HFF-Myc (cell line): ENCODE data around the gene CALHM6.

Experiments used
- DNase-seq: peaks from one replicate; pipeline ENCODE4 v3.0.0-alpha.2; 2011; ENCODE audit warnings: low read depth; ENCODE audit errors: extremely low read depth
- H3K4me3 ChIP-seq: replicated peaks from 2 replicates; pipeline ENCODE4 v1.5.1; 2011; ENCODE audit warnings: low read depth, mild to moderate bottlenecking, control low read depth, low read length
- TF ChIP-seq, protein P1 (sequence below): IDR thresholded peaks from 2 replicates; pipeline ENCODE4 v1.5.1; 2012; ENCODE audit warnings: mild to moderate bottlenecking, low read depth, low read length, control low read depth; ENCODE audit errors: missing control alignments

The CALHM6 gene

DNA sequence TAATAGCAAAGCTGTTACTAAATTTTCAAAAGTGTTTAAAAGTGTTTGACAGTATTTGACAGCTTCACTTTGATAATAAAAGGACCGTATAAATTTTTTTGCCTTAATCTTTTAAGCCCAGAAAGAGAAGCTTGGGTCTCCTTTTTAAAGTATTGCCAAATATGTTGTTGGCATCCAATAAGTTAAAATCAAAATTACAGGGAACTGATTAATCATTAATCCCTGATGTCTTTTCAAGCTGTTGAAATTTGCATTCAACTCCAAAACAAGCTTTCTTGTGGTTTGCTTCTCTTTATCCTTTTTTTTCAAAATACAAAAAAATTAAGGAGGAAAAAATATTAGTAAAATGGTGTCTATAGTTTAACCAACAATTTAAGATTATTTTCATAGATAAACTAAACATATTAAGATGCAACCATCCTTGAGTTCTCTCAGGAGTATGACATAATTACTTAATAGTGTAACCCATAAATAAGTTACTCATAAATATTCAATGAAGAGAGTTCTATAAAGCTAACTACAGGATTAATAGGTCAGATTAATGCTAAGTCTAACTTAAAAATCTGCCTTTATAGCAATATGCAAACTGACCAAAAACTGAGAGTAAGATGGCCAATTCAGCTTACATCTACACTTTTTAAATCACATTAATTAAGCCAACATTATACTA, 27.0 kb upstream of the CALHM6 start:
- DNase-seq = no peak
- TF ChIP-seq, protein P1, sequence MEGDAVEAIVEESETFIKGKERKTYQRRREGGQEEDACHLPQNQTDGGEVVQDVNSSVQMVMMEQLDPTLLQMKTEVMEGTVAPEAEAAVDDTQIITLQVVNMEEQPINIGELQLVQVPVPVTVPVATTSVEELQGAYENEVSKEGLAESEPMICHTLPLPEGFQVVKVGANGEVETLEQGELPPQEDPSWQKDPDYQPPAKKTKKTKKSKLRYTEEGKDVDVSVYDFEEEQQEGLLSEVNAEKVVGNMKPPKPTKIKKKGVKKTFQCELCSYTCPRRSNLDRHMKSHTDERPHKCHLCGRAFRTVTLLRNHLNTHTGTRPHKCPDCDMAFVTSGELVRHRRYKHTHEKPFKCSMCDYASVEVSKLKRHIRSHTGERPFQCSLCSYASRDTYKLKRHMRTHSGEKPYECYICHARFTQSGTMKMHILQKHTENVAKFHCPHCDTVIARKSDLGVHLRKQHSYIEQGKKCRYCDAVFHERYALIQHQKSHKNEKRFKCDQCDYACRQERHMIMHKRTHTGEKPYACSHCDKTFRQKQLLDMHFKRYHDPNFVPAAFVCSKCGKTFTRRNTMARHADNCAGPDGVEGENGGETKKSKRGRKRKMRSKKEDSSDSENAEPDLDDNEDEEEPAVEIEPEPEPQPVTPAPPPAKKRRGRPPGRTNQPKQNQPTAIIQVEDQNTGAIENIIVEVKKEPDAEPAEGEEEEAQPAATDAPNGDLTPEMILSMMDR = no peak
- H3K4me3 ChIP-seq = no peak overlapping the region

DNA sequence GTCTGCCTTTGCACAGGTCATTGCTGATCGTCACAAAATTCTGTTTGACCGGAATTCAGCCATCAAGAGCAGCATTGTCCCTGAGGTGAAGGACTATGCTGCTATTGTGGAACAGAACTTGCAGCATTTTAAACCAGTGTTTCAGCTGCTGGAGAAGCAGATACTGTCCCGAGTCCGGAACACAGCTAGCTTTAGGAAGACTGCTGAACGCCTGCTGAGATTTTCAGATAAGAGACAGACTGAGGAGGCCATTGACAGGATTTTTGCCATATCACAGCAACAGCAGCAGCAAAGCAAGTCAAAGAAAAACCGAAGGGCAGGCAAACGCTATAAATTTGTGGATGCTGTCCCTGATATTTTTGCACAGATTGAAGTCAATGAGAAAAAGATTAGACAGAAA, 24.6 kb upstream of the CALHM6 start:
- DNase-seq = no peak
- TF ChIP-seq, protein P1 = no peak
- H3K4me3 ChIP-seq = no peak overlapping the region

DNA sequence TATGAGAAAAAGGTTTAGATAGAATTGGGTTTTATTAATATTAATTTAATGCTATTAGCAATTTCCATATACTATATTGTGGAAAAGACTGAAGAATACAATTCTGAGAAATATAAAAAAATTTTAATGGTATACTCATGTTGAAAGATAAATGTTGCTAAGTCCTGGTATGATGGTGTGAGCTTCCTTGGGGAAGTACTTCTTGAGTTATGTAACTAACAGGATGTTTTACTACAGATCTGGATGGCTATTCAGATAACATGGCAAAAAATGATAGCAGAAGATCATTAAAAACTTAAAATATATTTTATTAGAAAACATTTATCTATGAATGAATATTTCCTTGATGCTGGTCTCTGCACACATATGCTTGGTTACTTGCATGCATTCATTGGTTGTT, 23.5 kb upstream of the CALHM6 start:
- DNase-seq = no peak
- TF ChIP-seq, protein P1 = no peak
- no peak overlapping the region for H3K4me3 ChIP-seq

DNA sequence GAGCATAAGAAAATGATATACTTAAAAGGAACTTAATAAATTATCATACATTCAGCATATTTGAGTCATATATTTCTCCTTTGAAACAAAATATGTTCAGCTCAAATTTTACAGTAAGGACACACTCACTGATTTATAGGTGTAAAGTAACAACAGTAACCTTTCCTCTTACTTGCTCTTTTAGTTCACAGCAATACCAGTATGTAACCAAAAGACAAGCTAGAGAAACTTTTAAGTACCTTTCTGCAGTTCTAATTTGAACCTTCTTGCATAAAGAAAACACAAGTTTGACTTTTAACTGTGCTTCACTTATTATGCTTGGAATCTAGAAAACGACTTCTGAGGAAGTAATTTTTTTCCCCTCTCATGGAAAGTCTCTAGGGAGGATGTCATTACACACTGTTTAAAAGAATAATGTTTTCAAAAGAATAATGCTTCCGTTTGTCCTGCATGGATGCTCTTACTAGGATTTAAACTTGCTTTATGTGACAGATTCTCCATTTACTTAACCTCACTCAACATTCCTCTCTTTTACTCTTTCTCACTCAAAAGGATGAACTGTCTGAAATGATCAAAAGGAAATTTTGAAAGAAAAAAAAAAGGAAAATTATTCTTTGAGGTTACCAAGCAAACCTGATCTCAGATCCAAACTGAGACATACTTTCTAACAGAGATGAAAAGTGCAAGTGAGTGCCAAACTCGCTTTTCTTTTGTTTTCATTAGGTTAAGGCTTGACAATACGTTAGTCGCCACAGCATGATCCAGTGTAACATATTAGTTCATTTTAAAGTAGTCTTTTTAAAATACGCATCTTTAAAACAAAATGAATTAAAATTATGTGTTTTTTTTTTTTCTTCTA, 22.4 kb upstream of the CALHM6 start:
- TF ChIP-seq, protein P1 = no peak
- no peak for DNase-seq
- no peak overlapping the region for H3K4me3 ChIP-seq

DNA sequence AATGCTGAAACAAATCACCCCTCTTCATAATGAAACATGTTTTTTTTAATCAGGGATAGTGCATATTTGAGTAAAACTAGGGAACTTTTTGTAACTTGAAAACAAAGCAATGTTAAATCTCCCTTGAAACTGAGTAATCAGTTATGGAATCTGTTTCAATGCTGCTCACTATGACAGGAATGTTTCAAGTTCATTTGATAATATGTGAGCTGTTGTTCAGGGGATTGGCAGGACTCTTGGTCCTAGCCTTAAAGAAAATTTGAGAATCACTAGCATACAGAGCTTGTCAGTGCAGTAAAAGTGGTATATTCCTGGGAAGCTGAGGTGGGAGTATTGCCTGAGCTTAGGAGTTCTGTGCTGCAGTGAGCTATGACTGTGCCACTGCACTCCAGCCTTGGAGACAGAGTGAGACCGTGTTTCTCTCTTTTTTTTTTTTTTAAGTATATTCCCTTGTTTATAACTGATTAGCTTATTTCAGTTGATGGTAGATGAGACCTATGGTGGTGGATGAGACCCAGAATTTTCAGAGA, 21.6 kb upstream of the CALHM6 start:
- TF ChIP-seq, protein P1 = no peak
- DNase-seq = no peak
- no peak overlapping the region for H3K4me3 ChIP-seq

DNA sequence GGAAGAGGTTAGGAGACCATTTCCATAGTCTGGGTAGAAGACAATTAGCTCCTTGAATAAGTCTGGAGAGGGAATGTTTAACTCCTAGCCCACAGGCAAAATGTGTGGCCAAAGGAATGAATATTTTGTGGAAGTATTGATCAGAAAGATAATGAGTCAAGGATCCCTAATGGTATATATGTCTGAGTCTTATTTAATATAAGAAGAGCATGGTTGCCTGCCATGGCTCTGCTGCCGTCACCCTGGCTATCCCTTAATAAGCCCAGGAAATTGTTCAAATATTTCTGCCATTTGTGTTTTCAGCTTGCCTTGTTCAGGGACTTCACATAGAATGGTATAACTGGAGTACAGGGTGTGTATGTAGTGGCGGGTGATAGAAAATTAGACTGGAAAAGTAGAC, 18.1 kb upstream of the CALHM6 start:
- no peak for DNase-seq
- TF ChIP-seq, protein P1 = no peak
- H3K4me3 ChIP-seq = no peak overlapping the region
